HEK293 (cell line): ENCODE results near the gene ROM1.
A peak's percentile ranks its signal among the peaks of the same experiment; 100 is the strongest.

ENCODE experiments used
- FEZF1 ChIP-seq: fragments of 450-650 bp; formaldehyde crosslinking; IDR thresholded peaks from 2 replicates; pipeline ENCODE4 v1.5.1; 2016; ENCODE audit warnings: missing biosample characterization, missing genetic modification characterization
- RBAK ChIP-seq: fragments of 450-650 bp; formaldehyde crosslinking; IDR thresholded peaks from 2 replicates; pipeline ENCODE4 v1.5.1; 2016; ENCODE audit warnings: missing biosample characterization, missing genetic modification characterization
- REPIN1 ChIP-seq: fragments of 450-650 bp; formaldehyde crosslinking; IDR thresholded peaks from 2 replicates; pipeline ENCODE4 v1.5.1; 2017; ENCODE audit warnings: missing biosample characterization, missing genetic modification characterization, low read depth
- YY1 ChIP-seq: fragments of 450-650 bp; formaldehyde crosslinking; IDR thresholded peaks from 2 replicates; pipeline ENCODE4 v1.5.1; 2018; ENCODE audit warnings: missing biosample characterization, missing genetic modification characterization
- ZFP3 ChIP-seq: fragments of 450-650 bp; formaldehyde crosslinking; IDR thresholded peaks from 2 replicates; pipeline ENCODE4 v1.5.1; 2016; ENCODE audit warnings: low read depth, missing biosample characterization, missing genetic modification characterization
- ZNF132 ChIP-seq: fragments of 450-650 bp; formaldehyde crosslinking; IDR thresholded peaks from 2 replicates; pipeline ENCODE4 v1.5.1; 2017; ENCODE audit warnings: missing biosample characterization, missing genetic modification characterization, borderline replicate concordance
- ZNF138 ChIP-seq: fragments of 450-650 bp; formaldehyde crosslinking; IDR thresholded peaks from 2 replicates; pipeline ENCODE4 v1.5.1; 2016; ENCODE audit warnings: missing biosample characterization, missing genetic modification characterization, borderline replicate concordance
- ZNF140 ChIP-seq: fragments of 450-650 bp; formaldehyde crosslinking; IDR thresholded peaks from 2 replicates; pipeline ENCODE4 v1.5.1; 2016; ENCODE audit warnings: missing biosample characterization, missing genetic modification characterization
- ZNF211 ChIP-seq: fragments of 450-650 bp; formaldehyde crosslinking; IDR thresholded peaks from 2 replicates; pipeline ENCODE4 v1.5.1; 2016; ENCODE audit warnings: low read depth, missing biosample characterization, missing genetic modification characterization
- ZNF335 ChIP-seq: fragments of 450-650 bp; formaldehyde crosslinking; conservative IDR thresholded peaks from 2 replicates; pipeline ENCODE4 v1.5.1; 2016; ENCODE audit warnings: missing biosample characterization, missing genetic modification characterization
- ZNF521 ChIP-seq: fragments of 450-650 bp; formaldehyde crosslinking; IDR thresholded peaks from 2 replicates; pipeline ENCODE4 v1.5.1; 2017; ENCODE audit warnings: missing biosample characterization, mild to moderate bottlenecking, missing genetic modification characterization
- ZNF624 ChIP-seq: fragments of 450-650 bp; formaldehyde crosslinking; IDR thresholded peaks from 2 replicates; pipeline ENCODE4 v1.5.1; 2017; ENCODE audit warnings: missing biosample characterization, missing genetic modification characterization
- ZNF654 ChIP-seq: fragments of 450-650 bp; formaldehyde crosslinking; IDR thresholded peaks from 2 replicates; pipeline ENCODE4 v1.5.1; 2016; ENCODE audit warnings: low read depth, missing biosample characterization, missing genetic modification characterization
- ZNF664 ChIP-seq: fragments of 450-650 bp; formaldehyde crosslinking; IDR thresholded peaks from 2 replicates; pipeline ENCODE4 v1.5.1; 2016; ENCODE audit warnings: missing biosample characterization, missing genetic modification characterization
- ZNF677 ChIP-seq: fragments of 450-650 bp; IDR thresholded peaks from 2 replicates; pipeline ENCODE4 v1.5.0; 2018; ENCODE audit warnings: missing biosample characterization, mild to moderate bottlenecking, missing genetic modification characterization, moderate library complexity
- ZNF701 ChIP-seq: fragments of 450-650 bp; formaldehyde crosslinking; IDR thresholded peaks from 2 replicates; pipeline ENCODE4 v1.5.1; 2016; ENCODE audit warnings: missing biosample characterization, missing genetic modification characterization
- ZNF785 ChIP-seq: fragments of 450-650 bp; formaldehyde crosslinking; IDR thresholded peaks from 2 replicates; pipeline ENCODE4 v1.5.1; 2016; ENCODE audit warnings: missing biosample characterization, missing genetic modification characterization
- ZNF830 ChIP-seq: fragments of 450-650 bp; IDR thresholded peaks from 2 replicates; pipeline ENCODE4 v1.5.0; 2018; ENCODE audit warnings: missing biosample characterization, missing genetic modification characterization, low read depth, mild to moderate bottlenecking, moderate library complexity
- ZSCAN23 ChIP-seq: fragments of 450-650 bp; formaldehyde crosslinking; IDR thresholded peaks from 2 replicates; pipeline ENCODE4 v1.5.1; 2016; ENCODE audit warnings: missing biosample characterization, missing genetic modification characterization
- ZSCAN4 ChIP-seq: fragments of 450-650 bp; formaldehyde crosslinking; IDR thresholded peaks from 2 replicates; pipeline ENCODE4 v1.5.1; 2017; ENCODE audit warnings: missing biosample characterization, missing genetic modification characterization
- ZSCAN5A ChIP-seq: fragments of 450-650 bp; formaldehyde crosslinking; IDR thresholded peaks from 2 replicates; pipeline ENCODE4 v1.5.1; 2016; ENCODE audit warnings: missing biosample characterization, missing genetic modification characterization
- ZXDB ChIP-seq: fragments of 450-650 bp; formaldehyde crosslinking; IDR thresholded peaks from 2 replicates; pipeline ENCODE4 v1.5.1; 2016; ENCODE audit warnings: missing biosample characterization, missing genetic modification characterization
- TF ChIP-seq, protein P1 (sequence below): fragments of 450-650 bp; formaldehyde crosslinking; IDR thresholded peaks from 2 replicates; pipeline ENCODE4 v1.5.1; 2016; ENCODE audit warnings: missing biosample characterization, missing genetic modification characterization, borderline replicate concordance
- TF ChIP-seq, protein P2 (sequence below): fragments of 450-650 bp; formaldehyde crosslinking; IDR thresholded peaks from 2 replicates; pipeline ENCODE4 v1.5.1; 2016; ENCODE audit warnings: missing biosample characterization, missing genetic modification characterization
- TF ChIP-seq, protein P3 (sequence below): fragments of 450-650 bp; formaldehyde crosslinking; IDR thresholded peaks from 2 replicates; pipeline ENCODE4 v1.5.1; 2016; ENCODE audit warnings: missing biosample characterization, missing genetic modification characterization
- TF ChIP-seq, protein P4 (sequence below): fragments of 450-650 bp; formaldehyde crosslinking; IDR thresholded peaks from 2 replicates; pipeline ENCODE4 v1.5.1; 2016; ENCODE audit warnings: missing biosample characterization, missing genetic modification characterization

ROM1 gene

GRCh38 chr11:62573592-62574362 lies 39.3 kb upstream of the ROM1 start, which contains the start of gene EEF1G (continued):
- TF ChIP-seq, protein P1, sequence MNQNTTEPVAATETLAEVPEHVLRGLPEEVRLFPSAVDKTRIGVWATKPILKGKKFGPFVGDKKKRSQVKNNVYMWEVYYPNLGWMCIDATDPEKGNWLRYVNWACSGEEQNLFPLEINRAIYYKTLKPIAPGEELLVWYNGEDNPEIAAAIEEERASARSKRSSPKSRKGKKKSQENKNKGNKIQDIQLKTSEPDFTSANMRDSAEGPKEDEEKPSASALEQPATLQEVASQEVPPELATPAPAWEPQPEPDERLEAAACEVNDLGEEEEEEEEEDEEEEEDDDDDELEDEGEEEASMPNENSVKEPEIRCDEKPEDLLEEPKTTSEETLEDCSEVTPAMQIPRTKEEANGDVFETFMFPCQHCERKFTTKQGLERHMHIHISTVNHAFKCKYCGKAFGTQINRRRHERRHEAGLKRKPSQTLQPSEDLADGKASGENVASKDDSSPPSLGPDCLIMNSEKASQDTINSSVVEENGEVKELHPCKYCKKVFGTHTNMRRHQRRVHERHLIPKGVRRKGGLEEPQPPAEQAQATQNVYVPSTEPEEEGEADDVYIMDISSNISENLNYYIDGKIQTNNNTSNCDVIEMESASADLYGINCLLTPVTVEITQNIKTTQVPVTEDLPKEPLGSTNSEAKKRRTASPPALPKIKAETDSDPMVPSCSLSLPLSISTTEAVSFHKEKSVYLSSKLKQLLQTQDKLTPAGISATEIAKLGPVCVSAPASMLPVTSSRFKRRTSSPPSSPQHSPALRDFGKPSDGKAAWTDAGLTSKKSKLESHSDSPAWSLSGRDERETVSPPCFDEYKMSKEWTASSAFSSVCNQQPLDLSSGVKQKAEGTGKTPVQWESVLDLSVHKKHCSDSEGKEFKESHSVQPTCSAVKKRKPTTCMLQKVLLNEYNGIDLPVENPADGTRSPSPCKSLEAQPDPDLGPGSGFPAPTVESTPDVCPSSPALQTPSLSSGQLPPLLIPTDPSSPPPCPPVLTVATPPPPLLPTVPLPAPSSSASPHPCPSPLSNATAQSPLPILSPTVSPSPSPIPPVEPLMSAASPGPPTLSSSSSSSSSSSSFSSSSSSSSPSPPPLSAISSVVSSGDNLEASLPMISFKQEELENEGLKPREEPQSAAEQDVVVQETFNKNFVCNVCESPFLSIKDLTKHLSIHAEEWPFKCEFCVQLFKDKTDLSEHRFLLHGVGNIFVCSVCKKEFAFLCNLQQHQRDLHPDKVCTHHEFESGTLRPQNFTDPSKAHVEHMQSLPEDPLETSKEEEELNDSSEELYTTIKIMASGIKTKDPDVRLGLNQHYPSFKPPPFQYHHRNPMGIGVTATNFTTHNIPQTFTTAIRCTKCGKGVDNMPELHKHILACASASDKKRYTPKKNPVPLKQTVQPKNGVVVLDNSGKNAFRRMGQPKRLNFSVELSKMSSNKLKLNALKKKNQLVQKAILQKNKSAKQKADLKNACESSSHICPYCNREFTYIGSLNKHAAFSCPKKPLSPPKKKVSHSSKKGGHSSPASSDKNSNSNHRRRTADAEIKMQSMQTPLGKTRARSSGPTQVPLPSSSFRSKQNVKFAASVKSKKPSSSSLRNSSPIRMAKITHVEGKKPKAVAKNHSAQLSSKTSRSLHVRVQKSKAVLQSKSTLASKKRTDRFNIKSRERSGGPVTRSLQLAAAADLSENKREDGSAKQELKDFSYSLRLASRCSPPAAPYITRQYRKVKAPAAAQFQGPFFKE (tag by site-specific recombination) = no peak
- TF ChIP-seq ZNF624 (tag by site-specific recombination) = no peak
- TF ChIP-seq, protein P2, sequence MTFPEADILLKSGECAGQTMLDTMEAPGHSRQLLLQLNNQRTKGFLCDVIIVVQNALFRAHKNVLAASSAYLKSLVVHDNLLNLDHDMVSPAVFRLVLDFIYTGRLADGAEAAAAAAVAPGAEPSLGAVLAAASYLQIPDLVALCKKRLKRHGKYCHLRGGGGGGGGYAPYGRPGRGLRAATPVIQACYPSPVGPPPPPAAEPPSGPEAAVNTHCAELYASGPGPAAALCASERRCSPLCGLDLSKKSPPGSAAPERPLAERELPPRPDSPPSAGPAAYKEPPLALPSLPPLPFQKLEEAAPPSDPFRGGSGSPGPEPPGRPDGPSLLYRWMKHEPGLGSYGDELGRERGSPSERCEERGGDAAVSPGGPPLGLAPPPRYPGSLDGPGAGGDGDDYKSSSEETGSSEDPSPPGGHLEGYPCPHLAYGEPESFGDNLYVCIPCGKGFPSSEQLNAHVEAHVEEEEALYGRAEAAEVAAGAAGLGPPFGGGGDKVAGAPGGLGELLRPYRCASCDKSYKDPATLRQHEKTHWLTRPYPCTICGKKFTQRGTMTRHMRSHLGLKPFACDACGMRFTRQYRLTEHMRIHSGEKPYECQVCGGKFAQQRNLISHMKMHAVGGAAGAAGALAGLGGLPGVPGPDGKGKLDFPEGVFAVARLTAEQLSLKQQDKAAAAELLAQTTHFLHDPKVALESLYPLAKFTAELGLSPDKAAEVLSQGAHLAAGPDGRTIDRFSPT (tag by site-specific recombination) = no peak
- TF ChIP-seq YY1 (tag by site-specific recombination) = peak; percentile 92
- TF ChIP-seq ZNF701 = no peak
- no peak for TF ChIP-seq ZNF211 (tag by site-specific recombination)
- TF ChIP-seq ZNF138 (tag by site-specific recombination) = no peak
- TF ChIP-seq ZNF335 (tag by site-specific recombination) = peak; percentile 35; the same call in 1 of the 2 replicates
- no peak for TF ChIP-seq ZNF521 (tag by site-specific recombination)
- TF ChIP-seq ZNF677 (tag by site-specific recombination) = no peak
- no peak for TF ChIP-seq ZSCAN5A (tag by site-specific recombination)
- no peak for TF ChIP-seq ZNF140 (tag by site-specific recombination)
- TF ChIP-seq ZNF785 = no peak
- TF ChIP-seq RBAK = no peak
- no peak for TF ChIP-seq ZFP3 (tag by site-specific recombination)
- TF ChIP-seq ZNF132 (tag by site-specific recombination) = no peak
- TF ChIP-seq ZNF654 (tag by site-specific recombination) = no peak
- TF ChIP-seq FEZF1 (tag by site-specific recombination) = no peak
- TF ChIP-seq ZNF830 (tag by site-specific recombination) = no peak
- TF ChIP-seq ZXDB (tag by site-specific recombination) = peak; percentile 49; the same call in 1 of the 2 replicates
- TF ChIP-seq ZSCAN4 = no peak
- TF ChIP-seq, protein P3, sequence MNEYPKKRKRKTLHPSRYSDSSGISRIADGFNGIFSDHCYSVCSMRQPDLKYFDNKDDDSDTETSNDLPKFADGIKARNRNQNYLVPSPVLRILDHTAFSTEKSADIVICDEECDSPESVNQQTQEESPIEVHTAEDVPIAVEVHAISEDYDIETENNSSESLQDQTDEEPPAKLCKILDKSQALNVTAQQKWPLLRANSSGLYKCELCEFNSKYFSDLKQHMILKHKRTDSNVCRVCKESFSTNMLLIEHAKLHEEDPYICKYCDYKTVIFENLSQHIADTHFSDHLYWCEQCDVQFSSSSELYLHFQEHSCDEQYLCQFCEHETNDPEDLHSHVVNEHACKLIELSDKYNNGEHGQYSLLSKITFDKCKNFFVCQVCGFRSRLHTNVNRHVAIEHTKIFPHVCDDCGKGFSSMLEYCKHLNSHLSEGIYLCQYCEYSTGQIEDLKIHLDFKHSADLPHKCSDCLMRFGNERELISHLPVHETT (tag by site-specific recombination) = peak; percentile 84; the same call in 1 of the 2 replicates
- no peak for TF ChIP-seq ZNF664 (tag by site-specific recombination)
- TF ChIP-seq, protein P4, sequence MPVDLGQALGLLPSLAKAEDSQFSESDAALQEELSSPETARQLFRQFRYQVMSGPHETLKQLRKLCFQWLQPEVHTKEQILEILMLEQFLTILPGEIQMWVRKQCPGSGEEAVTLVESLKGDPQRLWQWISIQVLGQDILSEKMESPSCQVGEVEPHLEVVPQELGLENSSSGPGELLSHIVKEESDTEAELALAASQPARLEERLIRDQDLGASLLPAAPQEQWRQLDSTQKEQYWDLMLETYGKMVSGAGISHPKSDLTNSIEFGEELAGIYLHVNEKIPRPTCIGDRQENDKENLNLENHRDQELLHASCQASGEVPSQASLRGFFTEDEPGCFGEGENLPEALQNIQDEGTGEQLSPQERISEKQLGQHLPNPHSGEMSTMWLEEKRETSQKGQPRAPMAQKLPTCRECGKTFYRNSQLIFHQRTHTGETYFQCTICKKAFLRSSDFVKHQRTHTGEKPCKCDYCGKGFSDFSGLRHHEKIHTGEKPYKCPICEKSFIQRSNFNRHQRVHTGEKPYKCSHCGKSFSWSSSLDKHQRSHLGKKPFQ (tag by site-specific recombination) = no peak
- TF ChIP-seq ZSCAN23 (tag by site-specific recombination) = no peak
- TF ChIP-seq REPIN1 (tag by site-specific recombination) = no peak
